SU-DHL-6 (cell line): Measurements from ENCODE around the gene TBC1D23.

Experiments
- H2AFZ ChIP-seq: fragments of 200-600 bp; sonication (generic); 2 replicates; pipeline ENCODE4 v1.6.1; 2014; ENCODE audit warnings: low read depth, mild to moderate bottlenecking, moderate library complexity, mixed read lengths, antibody characterized with exemption, low read length; ENCODE audit not compliant: severe bottlenecking
- H3F3A ChIP-seq: fragments of 200-600 bp; shearing (Covaris generic); 2 replicates; pipeline ENCODE4 v1.6.0; 2016; ENCODE audit warnings: antibody characterized with exemption, mild to moderate bottlenecking; ENCODE audit not compliant: insufficient read depth
- H3K27ac ChIP-seq: fragments of 200-600 bp; sonication (generic); 2 replicates; pipeline ENCODE4 v1.5.1; 2016; ENCODE audit warnings: low read depth, mild to moderate bottlenecking, low read length, moderate library complexity, mixed read lengths
- H3K27me3 ChIP-seq: fragments of 200-600 bp; sonication (generic), shearing (Covaris generic); 2 replicates; pipeline ENCODE4 v1.6.0; 2014; ENCODE audit warnings: mild to moderate bottlenecking, low read length
- H3K36me3 ChIP-seq: fragments of 200-600 bp; sonication (generic); 2 replicates; pipeline ENCODE4 v1.6.1; 2014; ENCODE audit warnings: mild to moderate bottlenecking, low read length, mixed read lengths
- H3K4me2 ChIP-seq: fragments of 300-600, 200-600 bp; shearing (Covaris generic), sonication (generic); 2 replicates; pipeline ENCODE4 v1.6.0; 2014; ENCODE audit warnings: low read length, low read depth, mild to moderate bottlenecking; ENCODE audit not compliant: poor library complexity, severe bottlenecking
- H3K4me3 ChIP-seq: fragments of 200-600 bp; sonication (generic); 2 replicates; pipeline ENCODE4 v1.5.1; 2014; ENCODE audit warnings: antibody characterized with exemption, low read length, mild to moderate bottlenecking, mixed read lengths; ENCODE audit not compliant: insufficient read depth, poor library complexity, severe bottlenecking
- H3K79me2 ChIP-seq: fragments of 200-600 bp; sonication (generic); 2 replicates; pipeline ENCODE4 v1.6.1; 2014; ENCODE audit warnings: mild to moderate bottlenecking, low read length, moderate library complexity; ENCODE audit not compliant: insufficient read depth
- H3K9ac ChIP-seq: fragments of 200-600 bp; sonication (generic); 2 replicates; pipeline ENCODE4 v1.7.0; 2014; ENCODE audit warnings: mild to moderate bottlenecking, low read length
- H3K9me2 ChIP-seq: fragments of 200-600 bp; sonication (generic); replicated peaks from 2 replicates; pipeline ENCODE4 v1.6.1; 2014; ENCODE audit warnings: low read length; ENCODE audit not compliant: insufficient read depth
- H3K9me3 ChIP-seq: fragments of 200-600 bp; sonication (generic); 2 replicates; pipeline ENCODE4 v1.6.1; 2014; ENCODE audit warnings: low read length, mixed read lengths; ENCODE audit not compliant: insufficient read depth
- H4K20me1 ChIP-seq: fragments of 200-600 bp; sonication (generic); 2 replicates; pipeline ENCODE4 v1.6.1; 2014; ENCODE audit warnings: low read depth, mild to moderate bottlenecking, antibody characterized with exemption, low read length, moderate library complexity, mixed read lengths
- CTCF ChIP-seq: fragments of 200-600 bp; sonication (generic); IDR thresholded peaks from one replicate; pipeline ENCODE4 v1.5.1; 2017; ENCODE audit warnings: antibody characterized with exemption, mild to moderate bottlenecking, low read length, moderate library complexity; ENCODE audit not compliant: insufficient read depth, poor library complexity, severe bottlenecking
- EZH2phosphoT487 ChIP-seq: fragments of 200-600 bp; sonication (generic), shearing (Covaris generic); conservative IDR thresholded peaks from 2 replicates; pipeline ENCODE4 v1.6.1; 2018; ENCODE audit warnings: mild to moderate bottlenecking, antibody characterized with exemption, low read length, moderate library complexity, mixed read lengths

Gene TBC1D23

GRCh38 chr3:100331660-100332059 lies 70.9 kb downstream of the TBC1D23 start:
- Histone ChIP-seq H4K20me1 (no peaks in the 10 kb centered on the region), H3F3A (peaks cover 9% of the 10 kb centered on the region; the same call in 1 of the 2 replicates), H3K27me3 (no peaks in the 10 kb centered on the region), H3K36me3 (no peaks in the 10 kb centered on the region), H3K4me3 (no peak overlapping the region), H2AFZ (no peak overlapping the region), H3K9me3 (no peaks in the 10 kb centered on the region), H3K9me2 (no peaks in the 10 kb centered on the region), H3K9ac (no peak overlapping the region), H3K79me2 (peaks cover 10% of the 10 kb centered on the region), H3K27ac (no peak overlapping the region), H3K4me2 (no peak overlapping the region)
- no peak for TF ChIP-seq CTCF
- no peak for TF ChIP-seq EZH2phosphoT487

GRCh38 chr3:100333051-100333450 lies 72.3 kb downstream of the TBC1D23 start:
- H3K9me3 ChIP-seq: no peaks in the 10 kb centered on the region
- no peak overlapping the region for H3K27ac ChIP-seq
- no peaks in the 10 kb centered on the region for H4K20me1 ChIP-seq
- H3K4me2 ChIP-seq: peak overlapping the region; percentile 96
- no peaks in the 10 kb centered on the region for H3K36me3 ChIP-seq
- H3K79me2 ChIP-seq: peaks cover 10% of the 10 kb centered on the region
- 0 out of 2 replicates have a peak overlapping the region, but pooled peaks have one; percentile 15 for H3K9ac ChIP-seq
- no peak overlapping the region for H3K4me3 ChIP-seq
- no peaks in the 10 kb centered on the region for H3K9me2 ChIP-seq
- peaks cover 9% of the 10 kb centered on the region; the same call in 1 of the 2 replicates for H3F3A ChIP-seq
- no peak overlapping the region for H2AFZ ChIP-seq
- no peaks in the 10 kb centered on the region for H3K27me3 ChIP-seq
- TF ChIP-seq EZH2phosphoT487: no peak
- no peak for TF ChIP-seq CTCF

- Histone ChIP-seq H3K4me3 (peak overlapping the region; percentile 67), H3K27me3 (no peaks in the 10 kb centered on the region), H4K20me1 (no peaks in the 10 kb centered on the region), H2AFZ (peak overlapping the region; percentile 97), H3K9me3 (no peaks in the 10 kb centered on the region), H3K4me2 (peak overlapping the region; percentile 96), H3F3A (peaks cover 9% of the 10 kb centered on the region; the same call in 1 of the 2 replicates), H3K9ac (peak overlapping the region; percentile 74), H3K79me2 (peaks cover 10% of the 10 kb centered on the region), H3K9me2 (no peaks in the 10 kb centered on the region), H3K27ac (no peak overlapping the region), H3K36me3 (no peaks in the 10 kb centered on the region)
- TF ChIP-seq CTCF (no peak), EZH2phosphoT487 (no peak)
Measured at GRCh38 chr3:100333970-100334487, 73.2 kb downstream of the TBC1D23 start.
